Fibroblast of peridontal ligament (primary cell): ENCODE data around the gene TRAPPC14.

Experiments used
- DNase-seq: peaks from one replicate; pipeline ENCODE4 v3.0.0-alpha.2; 2010; ENCODE audit errors: extremely low read depth

The TRAPPC14 gene

DNA sequence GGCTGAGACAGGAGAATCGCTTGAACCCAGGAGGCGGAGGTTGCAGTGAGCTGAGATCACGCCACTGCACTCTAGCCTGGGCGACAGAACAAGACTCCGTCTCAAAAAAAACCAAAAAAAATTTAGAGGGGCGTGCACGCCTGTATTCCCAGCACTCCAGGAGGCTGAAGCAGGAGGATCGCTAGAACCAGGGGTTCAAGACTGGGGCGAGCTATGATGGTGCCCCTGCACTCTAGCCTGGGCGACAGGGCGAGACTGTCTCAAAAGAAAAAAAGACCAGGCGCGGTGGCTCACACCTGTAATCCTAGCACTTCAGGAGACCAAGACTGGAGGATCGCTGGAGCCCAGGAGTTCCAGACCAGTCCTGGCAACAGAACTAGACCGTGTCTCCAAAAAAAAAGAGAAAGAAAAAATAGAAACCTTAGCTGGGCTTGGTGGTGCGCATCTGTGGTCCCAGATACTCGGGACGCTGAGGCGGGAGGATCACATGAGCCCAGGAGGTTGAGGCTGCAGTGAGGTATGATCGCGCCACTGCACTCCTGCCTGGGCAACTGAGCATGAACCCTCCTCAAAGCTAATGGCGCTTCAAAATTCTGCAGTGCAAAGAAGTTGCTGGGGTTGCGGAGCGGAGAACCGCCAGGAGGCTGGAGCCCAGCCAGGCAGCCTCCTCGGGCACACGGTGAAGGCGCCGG lies 32.1 kb downstream of the TRAPPC14 start:
- no peak for DNase-seq

DNA sequence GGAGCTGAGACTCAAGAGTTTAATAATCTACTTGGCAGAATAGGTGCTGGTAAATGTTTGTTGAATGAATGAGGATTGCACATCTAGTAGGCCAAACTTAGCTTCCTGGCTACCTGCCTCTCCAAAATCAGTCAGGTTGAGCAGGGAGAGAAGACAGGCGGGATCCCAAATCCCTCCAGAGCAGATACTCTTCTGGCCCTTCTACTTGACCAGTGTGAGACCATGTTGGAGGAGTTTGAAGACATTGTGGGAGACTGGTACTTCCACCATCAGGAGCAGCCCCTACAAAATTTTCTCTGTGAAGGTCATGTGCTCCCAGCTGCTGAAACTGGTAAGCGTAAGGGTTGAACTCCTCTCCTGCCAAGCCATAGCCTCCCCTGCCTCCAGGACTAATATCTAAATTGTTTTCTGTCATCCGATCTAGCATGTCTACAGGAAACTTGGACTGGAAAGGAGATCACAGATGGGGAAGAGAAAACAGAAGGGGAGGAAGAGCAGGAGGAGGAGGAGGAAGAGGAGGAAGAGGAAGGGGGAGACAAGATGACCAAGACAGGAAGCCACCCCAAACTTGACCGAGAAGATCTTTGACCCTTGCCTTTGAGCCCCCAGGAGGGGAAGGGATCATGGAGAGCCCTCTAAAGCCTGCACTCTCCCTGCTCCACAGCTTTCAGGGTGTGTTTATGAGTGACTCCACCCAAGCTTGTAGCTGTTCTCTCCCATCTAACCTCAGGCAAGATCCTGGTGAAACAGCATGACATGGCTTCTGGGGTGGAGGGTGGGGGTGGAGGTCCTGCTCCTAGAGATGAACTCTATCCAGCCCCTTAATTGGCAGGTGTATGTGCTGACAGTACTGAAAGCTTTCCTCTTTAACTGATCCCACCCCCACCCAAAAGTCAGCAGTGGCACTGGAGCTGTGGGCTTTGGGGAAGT lies 34.0 kb downstream of the TRAPPC14 start:
- no peak for DNase-seq

DNA sequence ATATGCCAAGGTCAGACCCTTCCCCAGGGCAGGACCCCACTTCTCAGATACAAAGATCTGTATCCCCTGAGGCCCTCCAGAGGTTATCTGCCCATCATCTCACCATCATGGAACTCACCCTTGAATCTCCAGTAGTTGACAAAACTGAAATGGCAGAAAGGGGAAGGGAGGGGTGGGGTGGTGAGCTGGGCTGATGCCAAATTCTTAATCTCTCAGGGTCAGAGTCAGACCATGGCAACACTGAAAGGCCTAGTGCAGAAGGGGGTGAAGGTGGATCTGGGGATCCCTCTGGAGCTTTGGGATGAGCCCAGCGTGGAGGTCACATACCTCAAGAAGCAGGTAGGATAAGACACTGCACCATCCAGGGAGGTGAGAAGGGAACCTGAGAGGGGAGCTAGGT lies 36.0 kb downstream of the TRAPPC14 start:
- DNase-seq, result no peak

DNA sequence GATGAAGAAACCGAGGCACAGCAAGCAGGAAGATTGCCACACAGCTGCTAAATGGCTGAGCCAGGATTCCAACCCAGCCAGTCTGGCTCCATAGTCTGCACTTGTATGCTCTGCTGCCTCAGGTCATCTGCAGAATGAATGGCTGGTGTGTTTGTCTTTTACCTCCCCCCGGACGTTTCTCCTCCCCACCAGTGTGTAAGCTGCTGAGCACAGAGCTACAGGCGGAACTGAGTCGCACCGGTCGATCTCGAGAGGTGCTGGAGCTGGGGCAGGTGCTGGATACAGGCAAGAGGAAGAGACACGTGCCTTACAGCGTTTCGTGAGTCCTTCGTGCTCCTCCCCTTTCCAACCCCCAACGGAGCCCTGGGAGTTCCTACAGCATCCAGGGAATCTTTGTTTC lies 36.5 kb downstream of the TRAPPC14 start:
- no peak for DNase-seq

DNA sequence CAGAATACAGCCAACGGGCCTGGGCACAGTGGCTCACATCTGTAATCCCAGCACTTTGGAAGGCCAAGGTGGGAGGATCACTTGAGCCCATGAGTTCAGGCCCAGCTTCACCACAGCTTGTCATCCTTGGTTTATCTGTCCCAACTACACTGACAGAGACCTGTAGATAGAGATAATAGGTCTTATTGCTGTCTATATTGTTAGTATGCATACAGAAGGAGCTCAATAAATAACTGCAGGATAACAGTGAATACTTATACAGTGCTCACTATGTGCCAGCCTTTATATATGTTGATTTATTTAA lies 37.8 kb downstream of the TRAPPC14 start:
- DNase-seq, result no peak

DNA sequence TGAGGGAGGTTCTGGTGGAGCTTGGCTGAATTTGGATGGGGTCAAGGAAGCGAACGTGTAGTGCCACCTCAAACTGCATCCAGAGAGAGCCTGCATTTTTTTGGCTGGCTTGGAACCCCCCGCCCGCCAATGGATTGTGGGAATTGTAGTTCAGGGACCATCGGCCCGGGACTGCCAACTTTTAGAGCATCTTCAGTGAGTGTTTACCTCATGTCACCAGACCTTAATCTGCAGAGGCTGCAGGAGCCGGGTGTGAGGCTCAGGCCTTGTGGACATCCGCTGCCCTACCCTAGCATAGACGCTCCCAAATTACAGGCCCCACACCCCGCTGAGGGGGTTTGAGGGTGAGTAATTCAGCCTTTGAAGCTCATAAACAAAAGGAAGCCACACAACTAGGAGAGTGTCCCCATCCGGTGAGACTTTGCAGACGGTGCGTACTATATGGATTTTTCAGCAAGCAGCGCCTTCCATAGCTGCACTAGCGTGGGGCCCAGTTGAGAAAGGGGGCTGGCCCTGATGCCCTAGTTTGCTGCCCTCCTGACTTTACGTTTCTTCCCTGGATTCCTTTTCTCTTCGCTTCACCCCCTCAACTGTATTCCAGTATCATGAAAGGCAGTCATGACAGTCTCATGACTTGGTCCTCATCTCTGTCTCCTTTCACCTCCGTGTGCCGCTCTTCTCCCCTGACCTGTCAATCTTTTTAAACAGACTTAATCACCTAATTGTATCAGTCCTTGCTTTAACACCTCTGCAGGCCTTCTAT lies 38.4 kb downstream of the TRAPPC14 start:
- peak; percentile 60 for DNase-seq

DNA sequence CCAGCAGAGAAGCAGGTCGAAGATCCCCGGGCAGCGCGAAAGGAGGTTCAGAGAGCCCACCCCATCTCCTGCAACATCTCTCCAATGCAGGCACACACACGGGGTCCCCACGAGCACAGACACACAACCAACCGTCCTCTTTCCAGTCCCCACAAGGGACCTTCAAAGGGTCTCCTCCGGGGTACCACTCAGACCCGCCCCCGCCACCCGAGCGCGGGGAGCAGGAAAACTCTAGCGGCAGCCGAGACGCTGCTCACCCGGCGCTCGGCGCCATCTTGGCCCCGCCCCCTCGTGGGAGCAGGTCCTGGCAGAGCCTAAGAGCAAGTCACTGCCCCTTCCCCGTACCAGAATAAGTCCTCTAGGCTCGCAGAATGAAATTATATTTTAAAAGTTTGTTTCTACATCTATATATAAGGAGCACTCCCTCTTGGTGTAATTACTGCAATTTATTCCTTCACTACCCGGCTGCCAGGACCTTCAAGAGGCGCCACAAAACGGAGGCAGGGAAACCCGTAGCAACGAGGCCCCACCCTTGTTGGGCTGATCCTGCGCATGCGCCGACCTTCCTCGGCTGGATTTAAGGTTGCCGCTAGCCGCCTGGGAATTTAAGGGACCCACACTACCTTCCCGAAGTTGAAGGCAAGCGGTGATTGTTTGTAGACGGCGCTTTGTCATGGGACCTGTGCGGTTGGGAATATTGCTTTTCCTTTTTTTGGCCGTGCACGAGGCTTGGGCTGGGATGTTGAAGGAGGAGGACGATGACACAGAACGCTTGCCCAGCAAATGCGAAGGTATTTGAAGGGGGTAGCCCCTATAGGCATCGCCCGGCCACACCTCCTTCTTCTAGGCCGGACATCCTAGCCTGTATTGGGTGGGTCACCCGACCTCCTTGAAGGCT lies 39.2 kb downstream of the TRAPPC14 start, which contains the start of the genes CNPY4 and TAF6:
CNPY4 (plus strand) TSS at position 563 of the 898 bp plus-strand sequence; CDS start at position 674, 111 bp downstream.
TAF6 (minus strand) TSS at position 287 of the 898 bp plus-strand sequence. CDS start 5,149 bp downstream, outside the sequence.
- peak; percentile 97 for DNase-seq

DNA sequence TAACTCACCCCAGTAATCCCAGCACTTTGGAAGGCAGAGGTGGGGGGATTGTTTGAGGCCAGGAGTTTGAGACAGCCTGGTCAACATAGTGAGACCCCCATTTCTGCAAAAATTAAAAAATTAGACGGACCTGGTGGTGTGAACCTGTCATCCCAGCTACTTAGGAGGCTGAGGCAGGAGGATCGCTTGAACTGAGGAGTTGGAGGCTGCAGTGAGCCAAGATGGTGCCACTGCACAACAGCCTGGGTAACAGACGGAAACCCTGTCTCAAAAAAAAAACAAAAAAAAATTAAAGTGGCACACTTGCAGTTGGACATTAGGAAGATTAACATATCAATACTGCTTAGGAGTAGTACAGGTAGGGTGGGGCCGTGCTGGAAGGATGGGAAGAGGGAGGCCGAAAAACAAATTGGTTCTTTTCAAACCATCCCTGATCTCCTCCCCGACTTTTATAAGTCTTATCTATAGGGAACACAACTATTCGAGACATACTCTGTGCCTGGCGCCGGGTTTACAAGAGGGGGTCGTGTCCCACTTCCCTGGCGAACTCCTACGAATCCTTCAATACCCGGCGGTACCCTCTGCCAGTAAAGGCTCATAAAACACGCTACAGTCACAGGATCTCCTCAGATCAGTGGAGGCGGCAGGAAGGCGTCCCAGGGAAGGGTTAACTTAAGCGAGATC lies 40.0 kb downstream of the TRAPPC14 start:
- no peak for DNase-seq

DNA sequence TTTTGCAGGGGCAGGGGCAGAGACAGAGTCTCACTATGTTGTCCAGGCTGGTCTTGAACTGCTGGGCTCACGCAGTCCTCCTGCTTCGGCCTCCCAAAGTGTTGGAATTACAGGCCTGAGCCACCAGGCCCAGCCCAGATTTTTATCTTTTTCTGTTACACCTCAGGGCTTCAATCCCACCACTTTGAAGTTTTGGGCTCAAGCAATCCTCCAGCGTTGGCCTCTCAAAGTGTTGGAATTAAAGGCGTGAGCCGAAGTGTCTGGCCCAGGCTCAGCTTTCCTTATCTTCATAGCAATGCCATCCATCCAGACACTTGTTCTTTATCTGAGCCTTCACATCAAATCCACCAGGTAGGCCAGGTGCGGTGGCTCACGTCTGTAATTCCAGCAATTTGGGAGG lies 43.5 kb downstream of the TRAPPC14 start:
- DNase-seq, result no peak

DNA sequence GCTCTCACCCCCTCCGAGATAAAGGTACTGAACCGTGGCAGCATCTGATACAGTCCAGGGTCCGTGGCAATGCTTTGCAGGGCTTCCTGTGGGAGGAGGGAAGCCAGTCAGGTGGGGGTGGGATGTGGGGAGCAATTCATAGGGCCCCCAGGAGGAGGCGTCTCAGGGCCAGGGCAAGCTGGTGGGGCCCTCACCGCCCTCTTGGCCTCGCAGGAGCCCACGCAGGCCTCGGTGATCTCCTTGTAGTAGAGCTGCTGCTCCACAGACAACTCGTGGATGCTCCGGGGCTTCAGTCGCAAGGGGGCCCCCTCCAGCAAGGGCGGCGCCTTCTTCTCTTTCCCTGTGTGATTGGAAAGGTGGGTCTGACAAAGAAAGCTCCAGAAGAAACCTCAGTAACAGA lies 46.6 kb downstream of the TRAPPC14 start:
- DNase-seq, result no peak

DNA sequence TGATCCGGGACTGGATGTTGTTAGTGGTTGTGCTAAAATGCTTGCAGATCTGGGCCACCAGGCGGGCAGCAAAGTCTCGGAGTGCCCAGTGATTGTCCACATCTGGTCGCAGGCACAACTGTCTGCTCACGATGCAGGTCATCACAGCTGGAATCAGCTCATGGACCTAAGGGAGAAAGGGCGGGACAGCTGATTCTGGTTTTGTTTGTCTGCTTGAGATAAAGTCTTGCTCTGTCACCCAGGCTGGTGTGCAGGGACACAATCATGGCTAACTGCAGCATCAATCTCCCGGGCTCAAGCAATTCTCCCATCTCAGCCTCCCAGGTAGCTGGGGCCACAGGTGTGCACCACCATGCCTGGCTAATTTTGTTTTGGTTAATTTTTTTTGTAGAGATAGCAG lies 47.4 kb downstream of the TRAPPC14 start:
- DNase-seq, result no peak

DNA sequence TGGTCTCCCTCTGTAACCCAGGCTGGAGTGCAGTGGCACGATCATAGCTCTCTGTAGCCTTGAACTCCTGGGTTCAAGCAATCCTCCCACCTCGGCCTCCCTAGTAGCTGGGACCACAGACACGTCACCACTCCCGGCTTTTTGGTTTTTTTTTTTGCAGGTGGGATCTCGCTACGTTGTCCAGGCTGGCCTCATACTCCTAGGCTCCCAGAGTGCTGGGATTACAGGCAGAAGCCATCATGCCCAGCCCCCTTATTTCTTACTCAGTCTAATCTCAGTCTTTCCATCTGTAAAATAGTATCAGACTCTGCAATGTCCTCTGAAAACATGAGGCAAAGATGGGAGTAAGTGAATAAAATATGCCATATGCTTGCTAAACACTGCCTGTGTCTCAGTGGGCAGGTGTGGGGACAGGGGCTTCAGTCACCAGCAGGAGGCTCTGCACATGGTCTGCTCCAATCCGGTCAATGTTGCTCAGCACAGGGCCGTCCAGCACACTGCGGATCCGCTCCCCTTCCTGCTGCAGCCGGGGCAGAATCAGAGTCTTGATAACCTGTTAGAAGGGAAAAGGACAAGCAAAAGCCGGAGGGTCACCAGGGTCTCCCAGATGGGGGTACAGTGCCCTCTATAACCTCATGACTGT lies 48.9 kb downstream of the TRAPPC14 start:
- DNase-seq, result no peak

DNA sequence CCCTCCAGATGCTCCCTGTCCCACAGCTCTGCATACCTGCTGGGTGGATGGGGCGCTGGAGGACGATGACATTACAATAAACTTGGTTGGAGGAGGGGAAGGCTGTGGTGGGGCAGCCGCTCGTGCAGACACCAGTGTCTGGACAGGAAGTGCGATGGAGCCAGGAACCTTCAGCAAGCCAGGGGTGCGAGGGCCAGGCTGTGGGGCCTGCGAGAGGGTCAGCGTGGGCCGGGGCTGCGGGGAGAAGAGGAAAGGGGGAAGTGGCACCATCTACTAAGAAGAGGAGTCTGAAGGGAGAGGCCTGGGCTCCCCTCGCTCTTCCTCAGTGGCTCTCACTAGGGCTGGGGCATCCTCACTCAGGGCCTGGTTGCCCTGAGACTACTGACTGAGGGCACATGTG lies 50.6 kb downstream of the TRAPPC14 start:
- DNase-seq, result no peak

DNA sequence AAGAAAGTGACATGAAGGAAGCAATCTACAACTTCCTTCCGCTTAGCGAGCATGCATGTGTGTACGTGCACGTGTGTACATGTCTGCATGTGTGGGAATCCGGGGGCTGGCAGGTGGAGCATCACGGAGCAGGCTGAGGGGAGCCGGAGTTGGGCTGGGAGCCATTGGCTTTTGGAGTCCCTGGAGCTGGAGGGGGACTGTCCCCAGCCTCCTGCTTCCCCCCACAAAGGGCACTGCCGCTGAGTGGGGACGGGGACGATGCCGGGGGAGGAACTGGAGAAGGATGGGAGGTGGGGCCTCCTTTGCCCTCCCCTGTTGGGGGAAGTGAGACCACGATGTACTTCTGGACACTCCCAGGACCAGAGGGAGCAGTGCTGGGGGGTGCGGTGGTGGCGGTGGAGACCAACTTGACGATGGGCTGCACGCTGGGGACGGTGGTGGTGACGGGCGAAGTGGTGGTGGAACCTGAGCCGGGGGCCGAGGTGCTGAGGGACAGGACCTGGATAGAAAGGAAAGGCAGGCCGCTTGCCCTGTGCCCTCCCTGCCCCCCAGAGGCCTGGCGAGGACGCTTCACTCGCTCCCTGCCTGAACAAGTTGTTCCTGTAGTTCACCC lies 51.3 kb downstream of the TRAPPC14 start:
- no peak for DNase-seq

DNA sequence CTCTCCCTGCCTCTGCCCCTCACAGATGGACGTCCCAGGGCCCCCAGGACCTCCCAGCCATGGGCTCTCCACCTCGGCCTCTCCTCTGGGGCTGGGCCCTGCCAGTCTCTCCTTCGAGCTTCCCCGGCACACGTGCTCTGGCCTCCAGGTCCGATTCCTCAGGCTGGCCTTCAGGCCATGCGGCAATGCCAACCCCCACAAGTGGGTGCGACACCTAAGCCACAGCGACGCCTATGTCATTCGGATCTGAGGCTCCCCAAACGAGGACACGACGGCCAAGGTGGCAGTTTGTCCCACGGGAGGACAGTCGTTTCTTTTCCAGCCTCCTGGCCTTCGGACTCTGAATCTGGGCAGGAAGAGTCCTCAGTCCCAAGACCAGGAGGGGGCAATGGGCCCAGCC lies 51.9 kb downstream of the TRAPPC14 start:
- DNase-seq, result no peak

DNA sequence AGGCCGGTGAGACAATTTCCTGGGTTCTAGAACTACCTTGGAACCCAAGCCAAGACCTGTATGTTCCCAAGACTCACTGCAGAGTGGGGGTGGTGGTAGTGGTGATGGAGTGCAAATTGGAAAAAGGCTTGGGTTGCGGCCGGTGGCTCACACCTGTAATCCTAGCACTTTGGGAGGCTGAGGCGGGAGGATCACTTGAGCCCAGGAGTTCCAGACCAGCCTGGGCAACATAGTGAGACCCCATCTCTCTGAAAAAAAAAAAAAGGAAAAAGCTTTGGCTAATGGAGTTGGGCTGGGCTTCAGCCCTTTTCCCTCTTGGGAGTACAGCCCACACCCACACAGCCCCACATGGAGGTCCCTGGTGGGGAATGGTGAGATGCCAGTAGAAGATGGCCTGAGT lies 53.0 kb downstream of the TRAPPC14 start:
- no peak for DNase-seq
